Activated CD8-positive, alpha-beta memory T cell treated with anti-CD3 and anti-CD28 coated beads, Interleukin-2, amount 50 U/mL, for 1 hour (primary cell): ENCODE results near the gene SYAP1.
"Not testable (repeated sequence)": the region's sequence is repeated elsewhere in the genome, so short reads cannot be mapped to it uniquely, and the experiment has no call there.

Source experiments
- DNase-seq: peaks from one replicate; pipeline ENCODE4 v3.0.0-alpha.2; 2020; ENCODE audit errors: extremely low read depth

The SYAP1 gene

GRCh38 chrX:16719334-16720084 is at the start of gene SYAP1:
Gene SYAP1, plus strand, starts transcription at chrX:16719612. Its CDS starts 113 bp downstream, at chrX:16719725.
- peak; percentile 95 for DNase-seq

DNA sequence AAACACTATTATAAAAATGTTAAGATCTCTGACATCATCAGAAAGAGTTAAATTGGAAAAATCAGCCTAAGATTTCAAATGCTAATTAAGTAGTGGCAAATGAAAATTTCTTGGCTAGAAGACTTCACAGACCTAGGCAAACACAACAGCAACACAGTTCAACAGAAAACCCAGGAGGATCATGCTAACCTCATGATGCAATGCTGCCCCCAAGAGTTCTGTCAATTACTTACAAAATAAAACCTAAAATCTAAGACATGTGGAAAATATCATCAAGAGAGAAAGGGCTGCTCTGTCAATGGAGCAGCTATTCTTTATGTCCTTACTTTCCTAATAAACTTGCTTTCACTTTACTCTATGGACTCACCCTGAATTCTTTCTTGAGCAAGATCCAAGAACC is 48.4 kb upstream of the SYAP1 start:
- no peak for DNase-seq

DNA sequence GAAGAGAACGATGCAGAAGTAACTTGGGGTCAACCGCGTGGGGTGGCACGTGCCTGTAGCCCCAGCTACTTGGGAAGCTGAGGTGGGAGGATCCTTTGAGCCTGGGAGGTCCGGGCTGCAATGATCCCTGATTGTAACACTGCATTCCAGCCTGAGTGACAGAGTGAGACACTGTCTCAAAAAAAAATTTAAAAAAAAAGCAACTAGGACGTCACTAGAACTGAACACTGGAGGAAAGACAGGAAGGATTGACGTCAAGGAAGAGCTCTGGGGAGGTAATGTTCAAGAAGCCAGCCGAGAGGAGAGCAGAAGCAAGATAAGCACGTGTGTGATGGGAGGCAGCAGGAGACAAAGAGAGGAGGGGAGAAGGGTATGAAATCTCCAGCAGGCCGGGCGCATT is 40.7 kb upstream of the SYAP1 start:
- no peak for DNase-seq

GRCh38 chrX:16683007-16683664 is 36.3 kb upstream of the SYAP1 start:
- no peak for DNase-seq

- no peak for DNase-seq
These were observed 31.9 kb upstream of the SYAP1 start for GRCh38 chrX:16687514-16687913.

GRCh38 chrX:16695079-16695676 is 24.2 kb upstream of the SYAP1 start:
- peak; percentile 21 for DNase-seq

GRCh38 chrX:16696956-16697355 is 22.5 kb upstream of the SYAP1 start:
- no peak for DNase-seq

- no peak for DNase-seq
These were observed 20.0 kb upstream of the SYAP1 start for GRCh38 chrX:16699389-16699788.

- no peak for DNase-seq
These were observed 18.7 kb upstream of the SYAP1 start for GRCh38 chrX:16700734-16701133.

DNA sequence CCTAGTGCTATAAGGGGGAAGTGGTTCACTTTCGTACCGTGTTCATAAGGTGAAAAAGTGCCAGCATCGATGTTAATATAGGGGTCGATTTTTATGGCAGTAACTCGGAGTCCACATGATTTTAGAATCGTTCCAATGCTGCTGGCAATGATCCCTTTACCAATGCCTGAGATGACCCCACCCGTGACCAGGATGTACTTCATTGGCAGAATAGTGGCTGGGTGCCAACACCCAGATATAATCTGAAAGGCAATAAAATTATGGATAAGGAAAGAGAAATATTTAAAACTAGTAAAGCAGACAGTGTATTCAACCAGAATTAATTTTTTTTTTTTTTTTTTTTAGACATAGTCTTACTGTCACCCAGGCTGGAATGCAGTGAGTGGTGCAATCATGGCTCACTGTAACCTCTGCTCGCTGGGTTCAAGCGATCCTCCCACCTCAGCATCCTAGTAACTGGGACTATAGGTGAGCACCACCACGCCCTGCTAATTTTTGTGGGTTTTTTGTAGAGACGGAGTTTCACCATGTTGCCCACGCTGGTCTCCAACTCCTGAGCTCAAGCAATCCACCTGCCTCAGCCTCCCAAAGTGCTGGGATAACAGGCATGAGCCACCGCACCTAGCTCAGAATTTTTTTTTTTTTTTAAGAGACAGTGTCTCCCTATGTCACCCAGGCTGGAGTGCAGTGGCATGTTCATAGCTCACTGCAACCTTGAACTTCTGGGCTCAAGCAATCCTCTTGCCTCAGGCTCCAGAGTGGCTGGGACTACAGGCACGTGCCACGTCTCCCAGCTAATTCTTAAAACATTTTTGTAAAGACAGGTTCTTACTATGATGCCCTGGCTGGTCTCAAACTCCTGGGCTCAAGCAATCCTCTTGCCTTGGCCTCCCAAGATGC is 16.5 kb upstream of the SYAP1 start:
- no peak for DNase-seq

- no peak for DNase-seq
These were observed 14.0 kb upstream of the SYAP1 start for GRCh38 chrX:16705370-16705769.

GRCh38 chrX:16708016-16708415 is 11.4 kb upstream of the SYAP1 start:
- no peak for DNase-seq

- DNase-seq: no peak
These were observed 8.1 kb upstream of the SYAP1 start for GRCh38 chrX:16711219-16711811.

GRCh38 chrX:16711893-16712547 is 7.4 kb upstream of the SYAP1 start:
- no peak for DNase-seq

DNA sequence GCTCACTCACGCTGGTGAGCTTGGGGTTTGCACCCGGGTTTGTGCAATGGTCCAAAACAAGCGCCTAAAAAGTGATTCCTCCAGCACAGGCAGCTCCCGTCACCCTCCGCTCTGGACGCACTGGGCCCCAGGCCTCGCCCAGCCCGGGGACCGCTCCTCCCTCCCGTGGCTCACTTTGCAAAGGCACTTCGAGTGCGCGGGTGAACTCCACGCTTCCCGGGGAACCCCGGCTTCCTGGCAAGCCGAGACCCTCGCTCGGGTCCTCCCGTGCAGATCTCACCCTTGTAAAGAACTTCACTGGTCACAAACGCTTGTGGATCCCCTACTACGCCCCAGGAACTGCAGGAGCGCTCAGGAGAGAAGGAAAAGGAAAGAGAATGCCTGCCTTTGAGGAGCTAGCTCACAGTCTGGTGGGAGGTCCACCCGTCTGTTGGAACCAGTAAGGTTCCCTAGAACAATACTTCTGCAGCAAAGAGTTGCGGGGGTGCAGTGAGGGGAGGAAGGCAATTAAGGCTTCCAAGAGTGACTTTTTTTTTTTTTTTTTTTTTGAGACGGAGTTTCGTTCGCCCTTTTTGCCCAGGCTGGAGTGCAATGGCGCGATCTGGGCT is 6.8 kb upstream of the SYAP1 start, which contains the start of gene CTPS2:
Gene CTPS2 (minus strand): TSS at position 122 of the 608 bp plus-strand sequence. CDS start 9,767 bp downstream, outside the sequence.
- DNase-seq: no peak

- DNase-seq: no peak
These were observed 4.9 kb upstream of the SYAP1 start for GRCh38 chrX:16714504-16714903.

DNA sequence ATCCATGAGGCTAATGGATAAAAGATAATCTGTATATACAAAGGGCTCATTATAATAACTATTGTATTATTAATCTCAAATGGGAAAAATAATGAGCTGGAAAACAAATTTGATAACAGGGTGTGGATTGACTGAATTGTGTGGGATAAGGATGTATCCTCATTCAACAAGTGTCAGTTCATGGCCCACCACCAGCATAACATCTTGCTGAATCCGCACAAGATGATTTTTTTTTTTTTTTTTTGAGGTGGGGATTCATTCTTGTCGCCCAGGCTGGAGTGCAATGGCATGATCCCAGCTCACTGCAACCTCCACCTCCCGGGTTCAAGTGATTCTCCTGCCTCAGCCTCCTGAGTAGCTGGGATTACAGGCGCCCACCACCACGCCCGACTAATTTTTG is 3.8 kb upstream of the SYAP1 start:
- DNase-seq: not testable (repeated sequence)

DNA sequence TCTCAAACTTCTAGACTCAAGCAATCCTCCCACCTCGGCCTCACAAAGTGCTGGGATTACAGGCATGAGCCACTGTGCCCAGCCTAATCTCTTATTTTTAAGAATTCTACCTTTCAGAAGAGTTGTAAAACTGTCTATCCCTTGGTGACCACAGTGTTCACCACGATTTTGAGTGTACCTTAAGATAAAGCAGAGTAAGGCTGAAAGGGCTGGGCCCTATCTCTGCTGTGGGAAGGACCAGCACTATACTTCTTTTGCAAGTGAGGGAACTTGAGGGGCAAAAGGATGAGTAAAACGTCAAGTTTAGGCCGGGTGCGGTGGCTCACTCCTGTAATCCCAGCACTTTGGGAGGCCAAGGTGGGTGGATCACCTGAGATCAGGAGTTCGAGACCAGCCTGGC is 3.0 kb upstream of the SYAP1 start:
- not testable (repeated sequence) for DNase-seq

DNA sequence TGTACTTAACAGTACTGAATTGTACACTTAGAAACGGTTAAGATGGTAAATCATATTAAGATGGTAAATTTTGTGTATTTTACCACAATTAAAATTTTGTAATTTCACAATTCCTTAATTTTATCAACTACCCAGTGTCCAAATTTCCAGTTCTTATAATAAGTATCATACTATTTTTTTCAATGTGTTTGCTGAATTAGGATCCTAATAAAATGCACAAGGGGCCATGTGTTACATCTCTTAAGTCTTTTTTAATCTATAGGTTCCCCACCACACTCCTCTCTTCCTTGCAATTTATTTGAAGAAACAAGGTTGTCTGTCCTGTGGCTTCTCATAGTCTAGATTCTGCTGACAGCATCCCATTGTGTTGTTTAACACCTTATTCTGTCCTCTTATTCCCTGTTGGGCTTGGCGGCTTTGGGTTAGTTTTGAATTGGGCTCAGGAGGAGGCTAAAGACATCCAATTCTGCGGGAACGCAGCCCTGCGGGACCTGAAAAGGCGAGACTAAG is 533 bp upstream of the SYAP1 start:
- no peak for DNase-seq

DNA sequence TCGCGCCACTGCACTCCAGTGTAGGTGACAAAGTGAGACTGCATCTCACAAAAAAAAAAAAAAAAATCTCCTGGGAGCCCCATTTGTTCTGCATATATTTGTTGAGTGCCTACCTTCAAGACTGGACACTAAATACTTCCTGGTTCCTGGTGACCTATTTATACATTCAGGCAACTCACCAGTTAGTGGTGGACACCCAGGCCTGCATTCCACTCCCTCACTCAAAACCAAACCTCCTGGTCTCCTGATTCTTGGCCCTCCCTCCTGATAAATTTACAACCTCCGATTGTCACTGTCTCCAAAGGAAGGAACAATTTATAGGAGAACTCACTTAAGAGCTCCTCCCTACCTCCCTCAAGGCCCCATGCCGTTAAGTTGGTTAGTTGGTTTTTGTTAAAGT is 3.1 kb downstream of the SYAP1 start:
- DNase-seq: no peak
